B cell (primary cell): Measurements from ENCODE around the gene ZNF484. TPM values are rescaled to one million over a fixed set of nuclear protein-coding genes. Genes with fewer than 3 reads are reported as not detected.
"Not testable (repeated sequence)": the region's sequence is repeated elsewhere in the genome, so short reads cannot be mapped to it uniquely, and the experiment has no call there.

Experiments
- ATAC-seq: fragments of 200-7000 bp; cut with Tn5 transposase; one replicate; pipeline ENCODE4 v1.10.0; 2021; ENCODE audit warnings: low read depth, mild to moderate bottlenecking, moderate number of reproducible peaks, moderate library complexity
- CTCF ChIA-PET: fragments of 350-600 bp; sonication (Branson Sonifier 250); formaldehyde crosslinking; loops from one replicate; lab custom pipeline; 2021; ENCODE audit warnings: antibody characterized with exemption, inconsistent platforms; lab: Charles Lee
- POLR2A ChIA-PET: fragments of 350-600 bp; sonication (Branson Sonifier 250); formaldehyde crosslinking; loops from one replicate; lab custom pipeline; 2021; ENCODE audit warnings: antibody characterized with exemption; lab: Charles Lee
- DNase-seq: peaks from one replicate; pipeline ENCODE4 v3.0.0; 2013
- H2AFZ ChIP-seq: 2 replicates; pipeline ENCODE4 v1.6.1; 2012; ENCODE audit warnings: mild to moderate bottlenecking, low read depth, low read length; ENCODE audit not compliant: insufficient read depth, poor library complexity, severe bottlenecking
- H3K27ac ChIP-seq, 2 donors: 1 replicate in 1 of 2; 2 replicates in 1 of 2; pipeline ENCODE4 v1.5.1; 2012 to 2013; ENCODE audit warnings: low read length in 2 of 2, mild to moderate bottlenecking in 2 of 2, moderate library complexity in 1 of 2
- H3K27me3 ChIP-seq, 4 experiments: fragments of 200-600 bp in 1 of 4; sonication (generic) in 1 of 4; replicated peaks in 1 of 4; 1 replicate in 2 of 4; 2 replicates in 2 of 4; pipeline versions ENCODE4 v1.6.1 to v1.7.0; 2013 to 2016; ENCODE audit warnings: low read length in 3 of 4, mild to moderate bottlenecking in 2 of 4, mixed read lengths in 1 of 4, moderate library complexity in 1 of 4; ENCODE audit not compliant: insufficient read depth in 4 of 4, control insufficient read depth in 3 of 4; ENCODE audit errors: control extremely low read depth in 1 of 4
- H3K36me3 ChIP-seq, 2 experiments: replicated peaks in 1 of 2; 1 replicate in 1 of 2; 2 replicates in 1 of 2; pipeline versions ENCODE4 v1.6.1 to v1.7.1; 2013; ENCODE audit warnings: low read length in 1 of 2; ENCODE audit not compliant: insufficient read depth in 2 of 2, control insufficient read depth in 1 of 2; ENCODE audit errors: control extremely low read depth in 1 of 2, extremely low read depth in 1 of 2
- H3K4me1 ChIP-seq, 2 donors: fragments of 200-600 bp in 1 of 2; sonication (generic) in 1 of 2; 1 replicate in 1 of 2; 2 replicates in 1 of 2; pipeline versions ENCODE4 v1.5.1 to v1.6.1; 2013 to 2017; ENCODE audit warnings: low read length in 2 of 2; ENCODE audit not compliant: control insufficient read depth in 2 of 2, insufficient read depth in 2 of 2
- H3K4me2 ChIP-seq: replicated peaks from 2 replicates; pipeline ENCODE3; 2012; ENCODE audit warnings: mild to moderate bottlenecking, low read depth, low read length; ENCODE audit not compliant: poor library complexity, severe bottlenecking
- H3K4me3 ChIP-seq, 5 experiments: fragments of 200-600 bp in 1 of 5; sonication (generic) in 1 of 5; 1 replicate in 3 of 5; 2 replicates in 2 of 5; pipeline versions ENCODE4 v1.5.1 to v1.7.0; 2011 to 2016; ENCODE audit warnings: low read length in 4 of 5, mild to moderate bottlenecking in 4 of 5, low read depth in 2 of 5, control low read depth in 1 of 5, moderate library complexity in 1 of 5; ENCODE audit not compliant: insufficient read depth in 1 of 5; ENCODE audit errors: control extremely low read depth in 1 of 5, extremely low read depth in 1 of 5
- H3K79me2 ChIP-seq: fragments of 200-600 bp; sonication (generic); one replicate; pipeline ENCODE4 v1.6.0; 2016; ENCODE audit warnings: low read length; ENCODE audit not compliant: control insufficient read depth, insufficient read depth
- H3K9ac ChIP-seq: fragments of 200-600 bp; sonication (generic); 2 replicates; pipeline ENCODE4 v1.6.1; 2017; ENCODE audit warnings: mild to moderate bottlenecking, low read length, moderate library complexity
- H3K9me3 ChIP-seq, 3 donors: one replicate each; pipeline versions ENCODE4 v1.6.1 to v1.7.1; 2013; ENCODE audit warnings: low read length in 2 of 3; ENCODE audit not compliant: control insufficient read depth in 2 of 3, insufficient read depth in 1 of 3; ENCODE audit errors: control extremely low read depth in 1 of 3
- H4K20me1 ChIP-seq: 2 replicates; pipeline ENCODE4 v1.6.0; 2012; ENCODE audit warnings: mild to moderate bottlenecking, low read length; ENCODE audit not compliant: insufficient read depth, control insufficient read depth, poor library complexity, severe bottlenecking
- H3K27ac Mint-ChIP-seq: one replicate; pipeline ENCODE4 v1.8.0; 2021; ENCODE audit warnings: mixed read lengths
- H3K27me3 Mint-ChIP-seq: one replicate; pipeline ENCODE4 v1.8.0; 2021; ENCODE audit warnings: mixed read lengths
- H3K4me1 Mint-ChIP-seq: one replicate; pipeline ENCODE4 v1.8.0; 2021; ENCODE audit warnings: mixed read lengths
- H3K4me3 Mint-ChIP-seq: one replicate; pipeline ENCODE4 v1.8.0; 2021; ENCODE audit warnings: mixed read lengths
- H3K9me3 Mint-ChIP-seq: one replicate; pipeline ENCODE4 v1.8.0; 2022; ENCODE audit warnings: mixed read lengths; ENCODE audit not compliant: insufficient read depth
- CTCF ChIP-seq: fragments of 200-600 bp; IDR thresholded peaks from one replicate; pipeline ENCODE4 v1.8.0; 2022; ENCODE audit warnings: antibody characterized with exemption, mild to moderate bottlenecking
- EZH2 ChIP-seq: IDR thresholded peaks from 2 replicates; pipeline ENCODE4 v1.6.1; 2012; ENCODE audit warnings: borderline replicate concordance, low read depth, mild to moderate bottlenecking, moderate library complexity, low read length; ENCODE audit not compliant: insufficient read depth, poor library complexity, severe bottlenecking
- WGBS: methylation state at CpG from one replicate; pipeline ENCODE4 v1.1.5; 2013; ENCODE audit warnings: missing lambda C conversion rate; ENCODE audit not compliant: insufficient coverage; 5-methylcytosine and 5-hydroxymethylcytosine counted together
- intact Hi-C: fragments of 100-400 bp; cut with micrococcal nuclease; formaldehyde crosslinking; loops from one replicate; pipeline ENCODE4 v1.10.0; 2022
- polyA plus RNA-seq: library from polyadenylated mRNA; depleted of rRNA; stranded (reverse); fragments of >200 nt; gene quantifications from 2 replicates; pipeline ENCODE4 v1.2.3, GENCODE V29; 2012
- total RNA-seq, 2 donors: library from RNA; stranded (reverse); fragments of 120-200 nt in 1 of 2; gene quantifications; 1 replicate in 1 of 2; 2 replicates in 1 of 2; pipeline versions ENCODE4 v1.2.3 to v1.2.4, GENCODE V29; 2013 to 2022

Gene ZNF484
- total and polyA plus RNA-seq, 2 donors (not counting 1 experiment from before 2014, with no cell fraction given) = 2.2 to 22.7 TPM

- H4K20me1 ChIP-seq, intact Hi-C loops, H3K27me3 ChIP-seq, H3K4me3 ChIP-seq, H3K9ac ChIP-seq, H3K27ac Mint-ChIP-seq, H3K27ac ChIP-seq, H3K4me3 Mint-ChIP-seq, H3K4me2 ChIP-seq, ATAC-seq, H3K79me2 ChIP-seq, DNase-seq, POLR2A ChIA-PET, CTCF ChIA-PET, H3K4me1 Mint-ChIP-seq, H3K9me3 Mint-ChIP-seq, H2AFZ ChIP-seq, H3K36me3 ChIP-seq, H3K4me1 ChIP-seq, H3K9me3 ChIP-seq: not testable (repeated sequence)
- H3K27me3 Mint-ChIP-seq = peaks cover 10% of the 10 kb centered on the region
- 81% methylated on average over 11 of the region's 15 CpGs for WGBS
These were observed 6.0 kb upstream of the ZNF484 start for GRCh38 chr9:92883666-92884405.

GRCh38 chr9:92882276-92882675 is 4.4 kb upstream of the ZNF484 start:
- Histone ChIP-seq H3K9me3 (no peaks in the 10 kb centered on the region), H3K36me3 (no peaks in the 10 kb centered on the region), H3K4me1 (peaks cover 3 to 4% of the 10 kb centered on the region in 2 donors), H3K79me2 (peaks cover 6% of the 10 kb centered on the region), H3K27me3 (no peaks in the 10 kb centered on the region), H3K9ac (no peak overlapping the region), H4K20me1 (no peaks in the 10 kb centered on the region), H2AFZ (no peak overlapping the region), H3K27ac (no peak overlapping the region), H3K4me3 (no peak overlapping the region), H3K4me2 (no peak overlapping the region)
- Mint-ChIP-seq H3K4me1 (peaks cover 9% of the 10 kb centered on the region), H3K4me3 (no peak overlapping the region), H3K9me3 (no peaks in the 10 kb centered on the region), H3K27ac (no peak overlapping the region), H3K27me3 (peaks cover 6% of the 10 kb centered on the region)
- DNase-seq (no peak), ATAC-seq (no peak)
- TF ChIP-seq EZH2 = no peak
- TF ChIP-seq CTCF = no peak
- POLR2A ChIA-PET = no interaction called here
- 100% methylated on average over 2 of the region's 5 CpGs for WGBS
- intact Hi-C loops = no loop called here
- CTCF ChIA-PET = no interaction called here
